Natural killer cell (primary cell): Measurements from ENCODE around the gene BTBD9. TPM values are rescaled to one million over a fixed set of nuclear protein-coding genes. Genes with fewer than 3 reads are reported as not detected.

Experiments
- ATAC-seq, 3 donors: fragments of 150-1000 bp in 2 of 3; fragments of 200-7000 bp in 1 of 3; cut with Tn5 transposase; 1 replicate in 1 of 3; 2 replicates in 2 of 3; pipeline ENCODE4 v1.10.0; 2021; ENCODE audit warnings: mild to moderate bottlenecking in 2 of 3, moderate library complexity in 2 of 3
- DNase-seq, 2 donors: peaks; one replicate each; pipeline versions ENCODE4 v3.0.0 to v3.0.0-alpha.2; 2013 to 2021; ENCODE audit warnings: mixed read lengths in 1 of 2
- H3K27ac ChIP-seq: one replicate; pipeline ENCODE4 v1.5.1; 2013; ENCODE audit warnings: mild to moderate bottlenecking, low read length
- H3K27me3 ChIP-seq: one replicate; pipeline ENCODE4 v1.6.1; 2013; ENCODE audit warnings: low read length; ENCODE audit not compliant: control insufficient read depth, insufficient read depth
- H3K36me3 ChIP-seq: one replicate; pipeline ENCODE4 v1.6.1; 2013; ENCODE audit warnings: low read length; ENCODE audit not compliant: control insufficient read depth, insufficient read depth
- H3K4me1 ChIP-seq: one replicate; pipeline ENCODE4 v1.6.1; 2013; ENCODE audit warnings: low read length; ENCODE audit not compliant: control insufficient read depth, insufficient read depth
- H3K4me3 ChIP-seq: one replicate; pipeline ENCODE4 v1.5.1; 2013; ENCODE audit warnings: low read length
- H3K9me3 ChIP-seq: one replicate; pipeline ENCODE4 v1.6.1; 2013; ENCODE audit warnings: low read length; ENCODE audit not compliant: control insufficient read depth, insufficient read depth
- H3K27ac Mint-ChIP-seq, 2 donors: one replicate each; pipeline ENCODE4 v1.8.0; 2022; ENCODE audit warnings: mild to moderate bottlenecking in 2 of 2, mixed read lengths in 2 of 2, moderate library complexity in 1 of 2
- H3K27me3 Mint-ChIP-seq, 2 donors: one replicate each; pipeline ENCODE4 v1.8.0; 2022; ENCODE audit warnings: low read depth in 2 of 2, mixed read lengths in 2 of 2
- H3K36me3 Mint-ChIP-seq: one replicate; pipeline ENCODE4 v1.8.0; 2022; ENCODE audit warnings: mixed read lengths
- H3K4me1 Mint-ChIP-seq, 2 donors: one replicate each; pipeline ENCODE4 v1.8.0; 2022; ENCODE audit warnings: mixed read lengths in 2 of 2
- H3K4me3 Mint-ChIP-seq: one replicate; pipeline ENCODE4 v1.8.0; 2022; ENCODE audit warnings: mild to moderate bottlenecking, moderate library complexity, mixed read lengths
- H3K9me3 Mint-ChIP-seq, 2 donors: one replicate each; pipeline ENCODE4 v1.8.0; 2022; ENCODE audit warnings: mixed read lengths in 2 of 2
- CTCF ChIP-seq: fragments of 200-600 bp; IDR thresholded peaks from one replicate; pipeline ENCODE4 v1.8.0; 2022; ENCODE audit warnings: antibody characterized with exemption
- WGBS: methylation state at CpG from one replicate; pipeline ENCODE4 v1.1.7; 2013; ENCODE audit warnings: missing lambda C conversion rate; ENCODE audit not compliant: insufficient coverage; 5-methylcytosine and 5-hydroxymethylcytosine counted together
- intact Hi-C: fragments of 100-400 bp; cut with micrococcal nuclease; formaldehyde crosslinking; loops from one replicate; pipeline ENCODE4 v1.14.2; 2022
- total RNA-seq, 4 donors: library from RNA; stranded (reverse); fragments of 120-200 nt in 1 of 4; gene quantifications; one replicate each; pipeline versions ENCODE4 v1.2.3 to v1.2.4, GENCODE V29; 2013 to 2022

BTBD9 gene
- total RNA-seq, 3 donors from 2014 or later (not counting 1 experiment from before 2014, with no cell fraction given): 51.6 to 70.3 (median 54.3) TPM

GRCh38 chr6:38533064-38533463 is 106.7 kb downstream of the BTBD9 start:
- Mint-ChIP-seq H3K27ac (no peak overlapping the region), H3K4me3 (no peak overlapping the region), H3K27me3 (no peaks in the 10 kb centered on the region), H3K9me3 (peaks cover 0 to 2% of the 10 kb centered on the region in 2 donors), H3K4me1 (peaks cover 44 to 46% of the 10 kb centered on the region in 2 donors), H3K36me3 (no peaks in the 10 kb centered on the region)
- Histone ChIP-seq H3K4me1 (no peaks in the 10 kb centered on the region), H3K9me3 (no peaks in the 10 kb centered on the region), H3K4me3 (no peak overlapping the region), H3K36me3 (no peaks in the 10 kb centered on the region), H3K27ac (no peak overlapping the region), H3K27me3 (no peaks in the 10 kb centered on the region)
- DNase-seq (no peak), ATAC-seq (no peak)
- intact Hi-C loops: no loop called here
- TF ChIP-seq CTCF: no peak

- H3K36me3 Mint-ChIP-seq: no peaks in the 10 kb centered on the region
- no peak overlapping the region for H3K27ac Mint-ChIP-seq
- WGBS: 100% methylated on average over 1 of the region's 3 CpGs
- intact Hi-C loops: no loop called here
- H3K4me1 Mint-ChIP-seq: peaks cover 44 to 46% of the 10 kb centered on the region in 2 donors
- no peaks in the 10 kb centered on the region for H3K27me3 Mint-ChIP-seq
- no peak for TF ChIP-seq CTCF
- H3K27me3 ChIP-seq: no peaks in the 10 kb centered on the region
- DNase-seq (no peak), ATAC-seq (no peak)
- H3K4me1 ChIP-seq: no peaks in the 10 kb centered on the region
- H3K36me3 ChIP-seq: no peaks in the 10 kb centered on the region
- H3K27ac ChIP-seq: no peak overlapping the region
- H3K9me3 ChIP-seq: peaks cover 6% of the 10 kb centered on the region
- H3K9me3 Mint-ChIP-seq: peaks cover 0 to 2% of the 10 kb centered on the region in 2 donors
- no peak overlapping the region for H3K4me3 Mint-ChIP-seq
- H3K4me3 ChIP-seq: no peak overlapping the region
These were observed 108.6 kb downstream of the BTBD9 start for GRCh38 chr6:38531134-38531533.

GRCh38 chr6:38528196-38528965 is 111.3 kb downstream of the BTBD9 start:
- Histone ChIP-seq H3K4me1 (no peaks in the 10 kb centered on the region), H3K9me3 (peaks cover 10% of the 10 kb centered on the region), H3K27ac (no peak overlapping the region), H3K36me3 (peaks cover 2% of the 10 kb centered on the region), H3K4me3 (no peak overlapping the region), H3K27me3 (no peaks in the 10 kb centered on the region)
- H3K27me3 Mint-ChIP-seq: no peaks in the 10 kb centered on the region
- DNase-seq: no peak
- H3K4me3 Mint-ChIP-seq: no peak overlapping the region
- no peak overlapping the region for H3K27ac Mint-ChIP-seq
- H3K4me1 Mint-ChIP-seq: peaks cover 25 to 41% of the 10 kb centered on the region in 2 donors
- H3K36me3 Mint-ChIP-seq: peaks cover 9% of the 10 kb centered on the region
- intact Hi-C loops: no loop called here
- no peak for TF ChIP-seq CTCF
- no peak for ATAC-seq
- H3K9me3 Mint-ChIP-seq: peaks cover 0 to 2% of the 10 kb centered on the region in 2 donors
- 92% methylated on average over 4 of the region's 5 CpGs for WGBS

- no peaks in the 10 kb centered on the region for H3K27me3 Mint-ChIP-seq
- peaks cover 21 to 33% of the 10 kb centered on the region in 2 donors for H3K4me1 Mint-ChIP-seq
- DNase-seq: no peak
- no peak overlapping the region for H3K4me3 ChIP-seq
- H3K4me1 ChIP-seq: no peaks in the 10 kb centered on the region
- no peak overlapping the region for H3K27ac Mint-ChIP-seq
- intact Hi-C loops: no loop called here
- no peak overlapping the region for H3K4me3 Mint-ChIP-seq
- H3K9me3 ChIP-seq: peaks cover 10% of the 10 kb centered on the region
- peaks cover 2% of the 10 kb centered on the region for H3K36me3 ChIP-seq
- H3K36me3 Mint-ChIP-seq: peaks cover 9% of the 10 kb centered on the region
- H3K27me3 ChIP-seq: no peaks in the 10 kb centered on the region
- no peak for TF ChIP-seq CTCF
- no peak for ATAC-seq
- no peaks in the 10 kb centered on the region for H3K9me3 Mint-ChIP-seq
- 75% methylated on average over 1 of the region's 1 CpG for WGBS
- H3K27ac ChIP-seq: no peak overlapping the region
These were observed 112.4 kb downstream of the BTBD9 start for GRCh38 chr6:38527371-38527770.
